ENCODE measurements around the gene DOCK7.
"Not testable (repeated sequence)": the region's sequence is repeated elsewhere in the genome, so short reads cannot be mapped to it uniquely, and the experiment has no call there.

Gene DOCK7

GRCh38 chr1:62691062-62691844 lies 3.1 kb upstream of the DOCK7 start:
- no peak for DNase-seq

- DNase-seq = no peak
Measured at GRCh38 chr1:62689524-62689923, 1.3 kb upstream of the DOCK7 start.

GRCh38 chr1:62688687-62689085 lies 500 bp upstream of the DOCK7 start:
- peak in 1 of 2 experiments; percentile 39 for DNase-seq

GRCh38 chr1:62687421-62687902 lies 724 bp downstream of the DOCK7 start:
- peak; percentile 28 to 40 for DNase-seq

- DNase-seq = no peak
Measured at GRCh38 chr1:62686822-62687221, 1.4 kb downstream of the DOCK7 start.

- DNase-seq = no peak
Measured at GRCh38 chr1:62685431-62685859, 2.7 kb downstream of the DOCK7 start.

- no peak for DNase-seq
Measured at GRCh38 chr1:62682531-62682930, 5.7 kb downstream of the DOCK7 start.

GRCh38 chr1:62680992-62681391 lies 7.2 kb downstream of the DOCK7 start:
- DNase-seq = not testable (repeated sequence)

- DNase-seq = not testable (repeated sequence)
Measured at GRCh38 chr1:62677822-62678221, 10.4 kb downstream of the DOCK7 start.

- peak; percentile 30 to 38 for DNase-seq
Measured at GRCh38 chr1:62676611-62677356, 11.4 kb downstream of the DOCK7 start.

- no peak for DNase-seq
Measured at GRCh38 chr1:62673629-62674028, 14.6 kb downstream of the DOCK7 start.

- DNase-seq = no peak
Measured at GRCh38 chr1:62672029-62672428, 16.2 kb downstream of the DOCK7 start.

GRCh38 chr1:62654744-62655143 lies 33.4 kb downstream of the DOCK7 start:
- no peak for DNase-seq

GRCh38 chr1:62652387-62652786 lies 35.8 kb downstream of the DOCK7 start:
- DNase-seq = no peak

- DNase-seq = no peak
Measured at GRCh38 chr1:62643283-62643682, 44.9 kb downstream of the DOCK7 start.

- no peak for DNase-seq
Measured at GRCh38 chr1:62637392-62638105, 50.6 kb downstream of the DOCK7 start.

- no peak for DNase-seq
Measured at GRCh38 chr1:62628506-62628905, 59.7 kb downstream of the DOCK7 start.

GRCh38 chr1:62625415-62625814 lies 62.8 kb downstream of the DOCK7 start:
- no peak for DNase-seq

- peak; percentile 21 to 27 for DNase-seq
Measured at GRCh38 chr1:62621907-62622306, 66.3 kb downstream of the DOCK7 start.

- DNase-seq = no peak
Measured at GRCh38 chr1:62613890-62614289, 74.3 kb downstream of the DOCK7 start.

GRCh38 chr1:62613325-62613727 lies 74.9 kb downstream of the DOCK7 start:
- DNase-seq = no peak

- DNase-seq = no peak
Measured at GRCh38 chr1:62612770-62613169, 75.4 kb downstream of the DOCK7 start.

- DNase-seq = not testable (repeated sequence)
Measured at GRCh38 chr1:62610588-62610987, 77.6 kb downstream of the DOCK7 start.

Measured in AML-193 (cell line).